ENCODE results near the gene SPRR1A. TPM values are rescaled to one million over a fixed set of nuclear protein-coding genes. Genes with fewer than 3 reads are reported as not detected.

SPRR1A gene
- total and polyA plus RNA-seq, 2 of the 4 experiments (the other 2 are of a cell fraction): not detected

DNA sequence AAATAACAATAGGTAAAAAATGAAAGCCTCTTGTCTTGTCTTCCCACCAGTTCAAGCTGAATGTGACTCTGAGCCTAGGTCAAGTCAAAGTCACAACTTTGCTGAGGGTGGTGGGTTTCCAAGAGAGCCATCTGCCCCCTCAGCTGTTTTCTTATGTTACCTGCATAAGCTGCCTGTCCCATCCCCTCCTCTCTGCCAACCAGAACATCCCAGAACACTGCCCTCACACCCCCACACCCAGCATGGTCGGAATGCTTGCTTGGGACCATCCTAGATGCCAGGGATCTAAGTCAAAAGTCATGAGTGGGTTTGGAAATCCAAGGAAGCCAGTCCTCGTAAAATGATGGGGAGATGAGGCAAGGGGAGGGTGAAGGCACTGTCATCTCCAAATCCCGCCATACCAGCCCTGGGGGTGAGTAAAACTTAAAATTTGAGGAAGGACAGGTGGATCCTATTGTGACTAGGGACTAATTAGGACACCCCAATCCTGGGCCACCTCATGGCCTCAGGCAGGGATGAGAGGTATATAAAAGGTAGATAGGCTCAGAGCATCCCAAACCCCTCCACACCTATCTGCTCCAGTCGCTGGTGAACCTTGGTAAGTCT lies 37.1 kb upstream of the SPRR1A start, which contains the start of gene SPRR5:
TSS of gene SPRR5 (plus strand) at position 556 of the 606 bp plus-strand sequence. CDS start 1,349 bp downstream, outside the sequence.
- in situ Hi-C loops (cut with MboI; ENCODE audit: low sequenced_read_pairs) (no loop called here), dilution Hi-C loops (cut with HindIII; ENCODE audit: low sequenced_read_pairs, unreplicated experiment) (no loop called here), intact Hi-C loops (cut with micrococcal nuclease) (no loop called here)
- no TSS peak for BruUV-seq (replicated peaks)
- no peak within 1 kb of the TSS for H4K91ac ChIP-seq (ENCODE audit: insufficient read depth, low read depth, low read length)
- H3K4me3 ChIP-seq (ENCODE audit: insufficient read depth, low read depth, low read length): no peak within 1 kb of the TSS
- H2BK5ac ChIP-seq (ENCODE audit: low read depth, low read length, poor library complexity, severe bottlenecking): no peak within 1 kb of the TSS
- no CpG with 5 or more reads among the region's 4 CpGs for WGBS, 2 experiments (ENCODE audit: extremely low coverage in 2 of 2, insufficient read length in 1 of 2)
- H3K36me3 ChIP-seq (ENCODE audit: control insufficient read depth, insufficient read depth, low read length): no peaks in the 10 kb centered on the region
- H4K8ac ChIP-seq (ENCODE audit: low read depth in 2 of 2, low read length in 2 of 2): no peak within 1 kb of the TSS
- POLR2A ChIA-PET (ENCODE audit: unreplicated experiment): no interaction called here
- DNase-seq: no peak
- H3K9me1 ChIP-seq (ENCODE audit: insufficient read depth, low read length): no peaks in the 10 kb centered on the region
- no peak within 1 kb of the TSS for H3K56ac ChIP-seq (ENCODE audit: extremely low read depth, insufficient read depth, low read length)
- H3K79me1 ChIP-seq (ENCODE audit: low read depth in 1 of 2, low read length in 2 of 2): no peaks in the 10 kb centered on the region
- no peak within 1 kb of the TSS for H3K23ac ChIP-seq (ENCODE audit: low read depth, low read length)
- H4K5ac ChIP-seq (ENCODE audit: low read depth, low read length): no peak within 1 kb of the TSS
- H3K9ac ChIP-seq (ENCODE audit: low read depth, low read length): no peak within 1 kb of the TSS
- no peaks in the 10 kb centered on the region; the same call in 1 of the 2 replicates for H3K9me3 ChIP-seq (ENCODE audit: control insufficient read depth, insufficient read depth, low read length)
- no peak within 1 kb of the TSS for H3K18ac ChIP-seq (ENCODE audit: low read depth, low read length)
- no peak within 1 kb of the TSS for H2BK15ac ChIP-seq (ENCODE audit: low read depth, low read length)
- H3K27me3 ChIP-seq (ENCODE audit: control insufficient read depth, insufficient read depth, low read length): no peaks in the 10 kb centered on the region
- no peaks in the 10 kb centered on the region for H4K20me1 ChIP-seq (ENCODE audit: insufficient read depth, low read length)
- no peak within 1 kb of the TSS for H2AK5ac ChIP-seq (ENCODE audit: low read depth, low read length)
- ATAC-seq (ENCODE audit: low read depth): no peak
- H2AFZ ChIP-seq (replicated peaks; ENCODE audit: low read length, poor library complexity): no peak within 1 kb of the TSS
- H2AK9ac ChIP-seq (replicated peaks; ENCODE audit: low read depth, low read length, poor library complexity): no peak within 1 kb of the TSS
- H3K4ac ChIP-seq (ENCODE audit: low read depth, low read length): no peak within 1 kb of the TSS
- H3K4me2 ChIP-seq (ENCODE audit: low read depth, low read length): no peak within 1 kb of the TSS
- TF ChIP-seq, protein P1, sequence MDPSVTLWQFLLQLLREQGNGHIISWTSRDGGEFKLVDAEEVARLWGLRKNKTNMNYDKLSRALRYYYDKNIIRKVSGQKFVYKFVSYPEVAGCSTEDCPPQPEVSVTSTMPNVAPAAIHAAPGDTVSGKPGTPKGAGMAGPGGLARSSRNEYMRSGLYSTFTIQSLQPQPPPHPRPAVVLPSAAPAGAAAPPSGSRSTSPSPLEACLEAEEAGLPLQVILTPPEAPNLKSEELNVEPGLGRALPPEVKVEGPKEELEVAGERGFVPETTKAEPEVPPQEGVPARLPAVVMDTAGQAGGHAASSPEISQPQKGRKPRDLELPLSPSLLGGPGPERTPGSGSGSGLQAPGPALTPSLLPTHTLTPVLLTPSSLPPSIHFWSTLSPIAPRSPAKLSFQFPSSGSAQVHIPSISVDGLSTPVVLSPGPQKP (IDR thresholded peaks at IDR 0.05; ENCODE audit: borderline replicate concordance, low read depth, low read length): no peak
- TF ChIP-seq NFE2L2 (IDR thresholded peaks at IDR 0.05; ENCODE audit: low read depth, low read length) (no peak), MAFK (IDR thresholded peaks at IDR 0.05; ENCODE audit: low read depth, low read length) (no peak), BHLHE40 (IDR thresholded peaks at IDR 0.05; ENCODE audit: low read depth, low read length) (no peak), POLR2A (IDR thresholded peaks at IDR 0.05; ENCODE audit: low read depth, low read length) (no peak), FOS (IDR thresholded peaks at IDR 0.05; ENCODE audit: low read depth, low read length) (no peak), CHD1 (IDR thresholded peaks at IDR 0.05; ENCODE audit: low read depth, low read length) (no peak), RCOR1 (IDR thresholded peaks at IDR 0.05; ENCODE audit: insufficient replicate concordance, low read length) (no peak), MXI1 (IDR thresholded peaks at IDR 0.05; ENCODE audit: borderline replicate concordance, low read depth, low read length) (no peak), CEBPB (IDR thresholded peaks at IDR 0.05; ENCODE audit: low read depth, low read length) (no peak), RFX5 (IDR thresholded peaks at IDR 0.05; ENCODE audit: low read depth, low read length) (no peak), SMC3 (IDR thresholded peaks at IDR 0.05; ENCODE audit: low read depth, low read length) (no peak), RAD21 (IDR thresholded peaks at IDR 0.05; ENCODE audit: low read length) (no peak), MAZ (IDR thresholded peaks at IDR 0.05; ENCODE audit: borderline replicate concordance, low read depth, low read length) (no peak)
- TF ChIP-seq, protein P2, sequence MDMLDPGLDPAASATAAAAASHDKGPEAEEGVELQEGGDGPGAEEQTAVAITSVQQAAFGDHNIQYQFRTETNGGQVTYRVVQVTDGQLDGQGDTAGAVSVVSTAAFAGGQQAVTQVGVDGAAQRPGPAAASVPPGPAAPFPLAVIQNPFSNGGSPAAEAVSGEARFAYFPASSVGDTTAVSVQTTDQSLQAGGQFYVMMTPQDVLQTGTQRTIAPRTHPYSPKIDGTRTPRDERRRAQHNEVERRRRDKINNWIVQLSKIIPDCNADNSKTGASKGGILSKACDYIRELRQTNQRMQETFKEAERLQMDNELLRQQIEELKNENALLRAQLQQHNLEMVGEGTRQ (IDR thresholded peaks at IDR 0.05; ENCODE audit: low read depth, low read length): no peak
- TF ChIP-seq, protein P3, sequence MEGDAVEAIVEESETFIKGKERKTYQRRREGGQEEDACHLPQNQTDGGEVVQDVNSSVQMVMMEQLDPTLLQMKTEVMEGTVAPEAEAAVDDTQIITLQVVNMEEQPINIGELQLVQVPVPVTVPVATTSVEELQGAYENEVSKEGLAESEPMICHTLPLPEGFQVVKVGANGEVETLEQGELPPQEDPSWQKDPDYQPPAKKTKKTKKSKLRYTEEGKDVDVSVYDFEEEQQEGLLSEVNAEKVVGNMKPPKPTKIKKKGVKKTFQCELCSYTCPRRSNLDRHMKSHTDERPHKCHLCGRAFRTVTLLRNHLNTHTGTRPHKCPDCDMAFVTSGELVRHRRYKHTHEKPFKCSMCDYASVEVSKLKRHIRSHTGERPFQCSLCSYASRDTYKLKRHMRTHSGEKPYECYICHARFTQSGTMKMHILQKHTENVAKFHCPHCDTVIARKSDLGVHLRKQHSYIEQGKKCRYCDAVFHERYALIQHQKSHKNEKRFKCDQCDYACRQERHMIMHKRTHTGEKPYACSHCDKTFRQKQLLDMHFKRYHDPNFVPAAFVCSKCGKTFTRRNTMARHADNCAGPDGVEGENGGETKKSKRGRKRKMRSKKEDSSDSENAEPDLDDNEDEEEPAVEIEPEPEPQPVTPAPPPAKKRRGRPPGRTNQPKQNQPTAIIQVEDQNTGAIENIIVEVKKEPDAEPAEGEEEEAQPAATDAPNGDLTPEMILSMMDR (conservative IDR thresholded peaks at IDR 0.05; ENCODE audit: low read depth, low read length): no peak
- no peak within 1 kb of the TSS for H3K27ac ChIP-seq (ENCODE audit: insufficient read depth, low read length)
- H2BK20ac ChIP-seq (ENCODE audit: low read depth, low read length): no peak within 1 kb of the TSS
- no peak within 1 kb of the TSS for H2BK120ac ChIP-seq (ENCODE audit: low read depth, low read length)
- H3K4me1 ChIP-seq (ENCODE audit: control insufficient read depth, insufficient read depth, low read length): no peaks in the 10 kb centered on the region
- H3K14ac ChIP-seq (replicated peaks; ENCODE audit: low read depth, low read length): no peak within 1 kb of the TSS
- CTCF ChIA-PET: no interaction called here
